GM21515 (cell line): Measurements from ENCODE around the gene MCTP1.
"Not testable (repeated sequence)": the region's sequence is repeated elsewhere in the genome, so short reads cannot be mapped to it uniquely, and the experiment has no call there.

ENCODE experiments used
- ATAC-seq: cut with Tn5 transposase; IDR thresholded peaks from one replicate; pipeline ENCODE4 v1.9.1; 2021; ENCODE audit not compliant: unreplicated experiment

Gene MCTP1

GRCh38 chr5:94891972-94892371 is 392.9 kb downstream of the MCTP1 start:
- ATAC-seq: no peak

- no peak for ATAC-seq
These were observed 393.3 kb downstream of the MCTP1 start for GRCh38 chr5:94891565-94891964.

- ATAC-seq: no peak
These were observed 394.0 kb downstream of the MCTP1 start for GRCh38 chr5:94890907-94891306.

- ATAC-seq: no peak
These were observed 396.2 kb downstream of the MCTP1 start for GRCh38 chr5:94888674-94889073.

DNA sequence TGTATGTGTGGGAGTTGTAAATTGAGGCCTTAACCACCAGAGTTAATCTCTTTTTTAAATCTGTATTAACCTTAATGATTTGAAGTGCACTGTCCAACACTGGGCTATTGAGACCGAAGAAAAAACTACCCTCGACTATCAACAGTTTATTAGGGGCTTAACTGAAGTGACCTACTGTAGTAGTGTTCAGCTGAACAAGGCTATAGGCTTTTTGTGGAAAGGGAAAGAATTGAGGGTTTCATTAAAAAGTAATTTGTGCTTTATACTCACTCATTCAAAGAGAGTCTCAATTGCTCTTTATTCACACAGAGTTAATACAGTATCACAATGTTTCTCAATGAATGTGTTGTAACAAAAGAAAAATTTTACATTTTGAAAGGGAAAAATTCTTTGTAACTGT is 399.0 kb downstream of the MCTP1 start:
- ATAC-seq: no peak

DNA sequence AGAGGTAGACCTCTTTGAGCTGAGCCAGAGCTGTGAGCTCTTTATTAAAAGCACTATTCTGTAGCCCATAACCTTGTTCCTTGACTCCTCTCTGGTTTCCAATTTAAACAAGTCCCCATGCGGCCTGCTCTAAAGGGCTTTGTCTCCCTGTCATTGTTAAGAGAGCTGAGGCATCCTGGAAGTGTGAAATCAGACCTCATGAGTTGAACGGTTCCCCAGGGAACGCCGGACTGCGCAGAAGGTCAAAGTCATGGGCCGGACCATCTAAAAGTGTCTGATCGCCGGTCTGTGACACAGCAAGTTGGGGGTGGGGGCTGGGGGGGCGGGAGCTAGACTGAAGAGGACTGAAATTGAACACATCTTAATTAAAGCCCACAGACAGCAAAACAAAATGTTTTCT is 400.6 kb downstream of the MCTP1 start:
- no peak for ATAC-seq

DNA sequence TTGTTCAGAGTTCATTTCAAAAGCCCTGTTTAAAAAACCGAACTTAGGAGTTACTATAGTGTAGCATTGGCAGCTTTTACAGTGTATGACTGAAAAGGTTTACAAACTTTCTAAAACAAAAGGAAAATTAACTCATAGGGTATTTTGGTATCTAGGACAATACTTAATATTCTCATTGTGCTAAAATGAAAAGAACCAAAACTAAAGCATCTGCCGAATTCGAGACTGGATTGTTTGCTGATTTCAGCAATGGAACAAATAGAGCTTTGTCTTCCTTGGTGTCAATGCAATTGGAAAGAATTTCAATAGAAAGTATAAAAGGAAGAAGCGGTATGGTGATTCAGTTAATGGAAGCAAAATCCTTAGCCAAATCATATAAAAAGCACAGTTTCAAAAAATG is 412.4 kb downstream of the MCTP1 start:
- ATAC-seq: no peak

- ATAC-seq: no peak
These were observed 414.2 kb downstream of the MCTP1 start for GRCh38 chr5:94870511-94871183.

DNA sequence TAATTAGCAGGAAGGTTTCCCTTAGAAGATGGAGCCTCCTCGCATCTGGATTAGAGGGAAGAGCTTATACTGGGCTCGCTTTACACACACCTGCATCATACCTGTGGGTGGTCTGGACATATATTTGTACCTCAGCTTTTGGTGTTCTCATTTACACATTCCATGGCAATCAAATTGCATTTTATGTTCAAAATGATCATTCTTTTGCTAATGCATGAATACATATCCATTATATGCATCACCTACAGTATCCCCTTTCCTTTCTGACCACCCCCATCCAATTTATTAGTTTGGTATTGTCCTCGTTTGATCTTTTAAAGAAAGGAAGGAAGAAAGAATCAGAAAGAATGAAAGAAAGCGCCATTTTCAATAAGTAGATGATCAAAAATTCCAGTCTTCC is 415.0 kb downstream of the MCTP1 start:
- ATAC-seq: no peak

GRCh38 chr5:94863951-94864350 is 420.9 kb downstream of the MCTP1 start:
- ATAC-seq: no peak

DNA sequence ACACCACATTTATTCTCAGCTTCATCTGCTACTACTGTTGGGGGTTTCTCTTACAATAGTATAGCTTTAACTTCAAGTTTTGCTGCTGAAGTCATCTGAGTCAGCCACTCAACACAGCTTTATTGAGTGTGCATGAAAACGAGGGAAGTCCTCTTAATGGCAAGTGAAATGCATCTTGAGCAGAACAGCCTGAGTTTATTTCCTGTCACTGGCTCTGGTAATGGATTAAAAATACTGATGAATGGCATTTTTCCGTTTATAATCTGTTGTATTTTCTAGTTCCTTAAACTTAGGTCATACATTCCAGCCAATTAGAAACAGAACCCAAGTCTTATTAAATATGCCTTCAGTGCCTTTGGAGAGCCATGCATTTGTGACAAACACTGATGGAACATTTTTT is 427.8 kb downstream of the MCTP1 start:
- no peak for ATAC-seq

- no peak for ATAC-seq
These were observed 428.6 kb downstream of the MCTP1 start for GRCh38 chr5:94856257-94856800.

DNA sequence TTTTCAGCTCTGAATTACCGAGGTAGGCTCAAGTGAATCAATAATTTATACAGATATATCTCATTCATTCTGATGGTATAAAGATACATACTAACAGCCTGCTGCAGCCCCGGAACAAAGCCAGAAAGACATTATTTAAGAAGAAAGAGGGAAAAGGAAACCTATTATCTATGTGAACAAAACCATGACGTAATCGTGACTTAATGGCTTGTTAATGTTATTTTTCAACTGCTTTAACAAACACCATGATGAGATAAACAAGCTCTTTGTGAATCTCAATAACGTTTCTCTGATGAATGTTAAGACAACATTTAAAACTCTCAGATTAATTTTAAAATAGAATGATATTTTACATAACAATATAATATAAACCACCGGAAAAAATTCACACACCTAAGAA is 429.4 kb downstream of the MCTP1 start:
- ATAC-seq: no peak

GRCh38 chr5:94853120-94853519 is 431.8 kb downstream of the MCTP1 start:
- no peak for ATAC-seq

GRCh38 chr5:94850960-94851359 is 433.9 kb downstream of the MCTP1 start:
- ATAC-seq: no peak

- peak; percentile 94 for ATAC-seq
These were observed 434.8 kb downstream of the MCTP1 start for GRCh38 chr5:94849821-94850736.

DNA sequence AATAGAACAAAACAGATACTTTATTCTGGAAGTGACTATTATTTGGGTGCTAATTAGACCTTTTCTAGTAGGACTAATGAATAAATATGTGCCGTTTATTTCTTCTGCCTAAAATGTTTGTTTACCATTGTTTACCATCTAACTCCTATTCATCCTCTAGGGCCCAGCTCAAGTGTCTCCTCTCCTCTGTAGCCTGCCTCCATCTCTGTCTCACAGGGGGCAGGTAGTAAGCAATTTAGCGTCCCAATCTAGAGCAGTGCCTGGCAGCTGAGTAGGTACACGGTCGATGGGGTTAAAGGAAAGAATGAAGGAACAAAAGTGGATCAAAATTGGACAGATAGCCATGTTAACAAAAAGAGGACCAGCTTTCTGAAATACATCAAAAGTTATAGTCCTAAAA is 435.6 kb downstream of the MCTP1 start:
- ATAC-seq: no peak

- no peak for ATAC-seq
These were observed 437.2 kb downstream of the MCTP1 start for GRCh38 chr5:94847726-94848125.

GRCh38 chr5:94847019-94847418 is 437.9 kb downstream of the MCTP1 start:
- no peak for ATAC-seq

GRCh38 chr5:94845696-94846095 is 439.2 kb downstream of the MCTP1 start:
- not testable (repeated sequence) for ATAC-seq

GRCh38 chr5:94841598-94842322 is 443.1 kb downstream of the MCTP1 start:
- ATAC-seq: no peak
